ENCODE measurements around the gene TMEM86A. TPM values are rescaled to one million over a fixed set of nuclear protein-coding genes. Genes with fewer than 3 reads are reported as not detected.
A peak's percentile ranks its signal among the peaks of the same experiment; 100 is the strongest.

TMEM86A gene
- total RNA-seq, 1 donor from 2014 or later, result 4.5 TPM

DNA sequence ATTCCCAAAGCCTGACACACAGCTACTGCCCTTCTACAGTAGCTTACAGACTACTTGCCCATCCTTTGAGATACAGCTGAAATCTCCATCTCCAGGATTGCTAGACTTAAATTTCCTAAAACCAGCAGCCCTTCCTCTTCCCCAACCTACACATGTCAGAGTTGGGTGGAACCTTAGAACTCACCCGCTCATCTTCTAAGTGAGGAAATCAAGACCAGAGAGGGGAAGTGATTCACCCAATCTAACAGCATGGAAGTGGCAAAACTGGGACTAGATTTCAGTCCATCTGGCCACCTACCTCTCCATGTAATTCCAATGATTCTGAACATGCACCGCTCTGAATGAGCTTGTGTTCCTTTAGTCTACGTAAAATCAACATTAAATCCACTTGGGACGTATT lies 1.0 kb upstream of the TMEM86A start:
- no peak for ATAC-seq
- DNase-seq, result no peak
- intact Hi-C loops (cut with micrococcal nuclease), result no loop called here

GRCh38 chr11:18699269-18699596 lies 654 bp downstream of the TMEM86A start:
- intact Hi-C loops (cut with micrococcal nuclease), result no loop called here
- ATAC-seq (no peak), DNase-seq (no peak)

GRCh38 chr11:18699848-18700261 lies 1.3 kb downstream of the TMEM86A start:
- ATAC-seq, result peak; percentile 35
- peak; percentile 37 for DNase-seq
- intact Hi-C loops (cut with micrococcal nuclease), result no loop called here

DNA sequence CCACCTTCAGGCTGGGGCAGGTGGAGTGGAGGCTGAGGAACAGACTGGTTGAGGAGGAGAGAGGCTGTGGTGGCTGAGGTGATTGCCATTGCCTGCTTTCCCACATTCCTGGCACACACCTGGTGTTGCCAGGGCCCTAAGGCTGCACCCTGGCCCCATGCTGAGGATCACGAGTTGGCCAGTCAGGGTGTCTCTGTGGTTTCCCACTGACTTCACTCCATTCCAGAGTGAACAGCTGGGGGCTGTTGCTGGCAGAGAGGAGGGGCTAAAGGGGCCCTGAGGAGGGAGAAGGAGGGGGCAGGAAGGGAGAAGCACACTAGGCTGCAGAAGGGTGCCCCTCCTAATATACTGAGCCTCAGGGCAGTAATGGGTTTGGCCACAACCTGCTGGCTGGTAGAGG lies 1.8 kb downstream of the TMEM86A start:
- intact Hi-C loops (cut with micrococcal nuclease), result no loop called here
- DNase-seq (no peak), ATAC-seq (no peak)

GRCh38 chr11:18700872-18701271 lies 2.3 kb downstream of the TMEM86A start:
- intact Hi-C loops (cut with micrococcal nuclease), result no loop called here
- no peak for ATAC-seq
- DNase-seq, result no peak

DNA sequence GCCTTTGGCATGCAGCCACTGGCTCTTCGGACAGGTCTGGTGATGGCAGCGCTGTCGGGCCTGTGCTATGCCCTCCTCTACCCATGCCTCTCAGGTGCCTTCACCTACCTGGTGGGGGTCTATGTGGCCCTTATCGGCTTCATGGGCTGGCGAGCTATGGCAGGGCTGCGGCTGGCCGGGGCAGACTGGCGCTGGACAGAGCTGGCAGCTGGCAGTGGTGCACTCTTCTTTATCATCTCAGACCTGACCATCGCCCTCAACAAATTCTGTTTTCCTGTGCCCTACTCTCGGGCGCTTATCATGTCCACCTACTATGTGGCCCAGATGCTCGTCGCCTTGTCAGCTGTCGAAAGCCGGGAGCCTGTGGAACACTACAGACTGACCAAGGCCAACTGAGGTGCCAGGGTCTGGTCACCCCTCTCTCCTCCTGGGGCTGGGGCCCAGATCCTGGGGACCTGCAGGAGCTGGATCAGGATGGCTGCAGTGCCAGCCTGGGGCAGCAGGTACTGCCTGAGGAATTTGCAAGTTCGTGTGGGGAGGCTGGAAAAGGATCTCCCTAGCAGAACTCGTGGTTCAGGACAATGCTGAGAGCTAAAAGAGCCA lies 3.1 kb downstream of the TMEM86A start:
- DNase-seq (no peak), ATAC-seq (no peak)
- intact Hi-C loops (cut with micrococcal nuclease), result no loop called here

- DNase-seq, result peak; percentile 81
- intact Hi-C loops (cut with micrococcal nuclease), result no loop called here
Measured at GRCh38 chr11:18703001-18703763, 4.6 kb downstream of the TMEM86A start.

DNA sequence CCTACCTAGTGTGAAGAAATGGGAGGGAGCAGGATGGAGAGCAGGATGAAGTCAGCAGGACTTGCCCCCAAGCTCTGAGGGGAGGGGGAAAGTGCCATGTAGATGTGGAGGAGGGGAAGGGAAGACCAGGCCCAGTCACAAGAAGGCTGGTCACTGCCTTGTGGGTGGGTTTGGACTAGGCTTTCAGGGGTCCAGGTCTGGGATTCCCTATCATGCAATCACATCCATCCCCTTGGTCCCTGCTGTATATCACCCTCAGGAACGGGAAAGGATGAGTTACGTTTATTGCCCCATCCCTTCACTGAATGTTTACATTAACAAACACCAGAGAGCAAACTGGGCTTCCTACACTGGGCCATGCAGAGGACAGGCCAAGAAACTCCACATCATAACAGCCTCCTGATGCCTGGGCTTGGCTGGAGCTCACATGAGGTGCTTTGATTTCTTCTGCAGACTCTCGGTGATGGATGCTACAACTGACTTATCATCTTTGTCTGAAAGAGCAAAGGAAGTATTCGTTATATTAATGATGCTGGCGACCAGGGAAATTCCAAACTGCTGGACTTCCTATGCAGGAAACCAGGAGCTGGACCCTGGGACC lies 5.6 kb downstream of the TMEM86A start:
- DNase-seq (no peak), ATAC-seq (no peak)
- intact Hi-C loops (cut with micrococcal nuclease), result no loop called here

More at GRCh38 chr11:18703001-18703763, 4.6 kb downstream of the TMEM86A start:
- ATAC-seq, result peak; percentile 31

GRCh38 chr11:18704698-18705097 lies 6.1 kb downstream of the TMEM86A start:
- DNase-seq (peak; percentile 70), ATAC-seq (peak; percentile 74)
- intact Hi-C loops (cut with micrococcal nuclease), result no loop called here

DNA sequence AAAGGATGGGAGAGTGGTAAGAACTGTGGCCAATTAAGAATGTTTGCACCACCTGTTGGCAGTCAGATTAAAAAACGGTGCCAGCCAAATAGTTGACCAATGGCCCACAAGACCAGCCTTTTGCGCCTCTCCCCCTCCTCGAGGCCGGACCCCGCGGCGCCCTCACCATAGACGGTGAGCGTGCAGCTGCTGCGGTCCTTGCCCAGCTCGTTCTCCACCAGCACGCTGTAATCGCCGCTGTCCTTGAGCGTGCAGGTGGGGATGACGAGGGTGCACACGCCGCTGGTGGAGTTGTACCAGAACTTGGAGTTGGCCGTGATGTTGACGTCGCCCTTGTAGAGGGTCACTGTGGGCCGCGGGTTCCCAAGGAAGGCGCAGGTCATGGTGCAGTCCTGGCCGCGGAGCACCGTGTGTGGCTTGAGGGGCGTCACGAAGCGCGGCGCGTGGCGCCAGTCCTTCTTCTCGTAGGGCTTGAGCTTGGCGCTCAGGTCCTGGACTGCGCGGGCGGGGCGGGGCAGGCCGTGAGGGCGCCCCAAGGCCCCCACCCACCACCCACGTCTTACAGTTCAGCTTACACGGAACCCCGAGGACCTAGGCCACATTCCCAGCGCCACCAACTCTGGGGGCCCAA lies 7.2 kb downstream of the TMEM86A start:
- ATAC-seq, result peak; percentile 46
- intact Hi-C loops (cut with micrococcal nuclease), result no loop called here
- DNase-seq, result peak; percentile 61

DNA sequence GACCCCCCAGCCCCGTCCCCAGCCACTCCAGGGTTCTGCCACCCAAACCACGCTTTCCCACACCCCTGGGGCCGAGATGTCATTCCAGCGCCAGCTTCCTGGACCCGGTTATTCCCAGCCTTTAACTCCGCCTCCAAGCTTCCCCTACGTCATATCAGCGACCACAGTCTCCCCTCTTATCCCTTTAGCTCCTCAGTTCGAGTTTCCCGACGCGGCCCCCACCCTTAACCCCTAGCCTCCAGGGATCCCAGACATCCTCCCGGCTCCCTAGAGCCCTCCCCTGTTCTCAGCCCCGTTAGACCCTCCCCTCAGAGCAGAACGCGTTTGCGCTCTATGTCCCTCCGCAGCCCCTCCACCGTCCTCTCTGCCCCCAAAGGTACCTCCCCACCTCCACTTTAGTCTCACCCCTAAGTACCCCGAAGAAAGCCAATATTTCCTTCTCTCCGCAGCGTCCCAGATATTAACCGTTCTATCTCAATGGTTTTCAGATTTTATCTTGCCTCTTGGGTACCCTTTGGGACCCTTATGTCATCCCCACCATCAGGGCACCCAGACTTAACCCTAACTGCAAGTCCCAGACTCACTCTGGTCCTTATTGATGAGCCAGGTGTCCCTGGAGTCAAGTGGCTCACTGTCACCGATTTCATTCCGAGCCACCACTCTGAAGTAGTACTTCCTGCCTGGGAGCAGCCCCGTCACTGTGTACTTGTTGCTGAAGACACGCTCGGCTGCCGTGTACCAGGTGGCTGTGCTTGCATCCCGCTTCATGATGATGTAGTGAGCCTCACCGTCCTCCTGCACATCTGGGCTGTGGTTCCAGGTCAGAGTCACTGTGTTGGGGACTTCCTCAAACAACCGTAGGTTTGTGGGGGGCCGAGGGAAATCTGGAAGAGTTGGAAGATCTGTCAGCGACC lies 8.0 kb downstream of the TMEM86A start:
- DNase-seq (peak; percentile 67), ATAC-seq (peak; percentile 61)
- intact Hi-C loops (cut with micrococcal nuclease), result no loop called here

GRCh38 chr11:18707811-18708340 lies 9.3 kb downstream of the TMEM86A start:
- no peak for DNase-seq
- ATAC-seq, result no peak
- intact Hi-C loops (cut with micrococcal nuclease), result no loop called here

DNA sequence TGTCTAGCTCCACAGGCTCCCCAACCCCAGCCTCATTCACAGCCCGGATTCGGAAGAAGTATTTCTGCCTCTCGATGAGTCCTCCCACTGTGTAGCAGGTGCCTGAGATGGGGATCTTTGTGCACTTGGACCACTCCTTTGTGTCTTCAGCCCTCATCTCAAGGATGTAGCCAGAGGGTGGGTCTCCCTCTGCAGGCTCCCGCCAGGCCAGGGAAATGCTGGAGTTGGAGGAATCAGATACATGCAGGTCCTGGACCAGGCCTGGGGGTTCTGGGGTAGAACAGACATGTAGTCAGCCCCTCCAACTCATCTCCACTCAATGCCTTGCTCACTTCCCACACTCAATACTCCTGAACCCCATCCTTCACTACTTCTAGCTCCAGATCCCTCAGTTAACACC lies 10.8 kb downstream of the TMEM86A start:
- intact Hi-C loops (cut with micrococcal nuclease), result no loop called here
- ATAC-seq (no peak), DNase-seq (no peak)

- intact Hi-C loops (cut with micrococcal nuclease), result no loop called here
- no peak for ATAC-seq
- DNase-seq, result no peak
Measured at GRCh38 chr11:18710545-18710944, 12.0 kb downstream of the TMEM86A start.

GRCh38 chr11:18713646-18714442 lies 15.3 kb downstream of the TMEM86A start:
- DNase-seq, result no peak
- no peak for ATAC-seq
- intact Hi-C loops (cut with micrococcal nuclease), result no loop called here

- ATAC-seq (no peak), DNase-seq (no peak)
- intact Hi-C loops (cut with micrococcal nuclease), result no loop called here
Measured at GRCh38 chr11:18714443-18714780, 15.8 kb downstream of the TMEM86A start.

DNA sequence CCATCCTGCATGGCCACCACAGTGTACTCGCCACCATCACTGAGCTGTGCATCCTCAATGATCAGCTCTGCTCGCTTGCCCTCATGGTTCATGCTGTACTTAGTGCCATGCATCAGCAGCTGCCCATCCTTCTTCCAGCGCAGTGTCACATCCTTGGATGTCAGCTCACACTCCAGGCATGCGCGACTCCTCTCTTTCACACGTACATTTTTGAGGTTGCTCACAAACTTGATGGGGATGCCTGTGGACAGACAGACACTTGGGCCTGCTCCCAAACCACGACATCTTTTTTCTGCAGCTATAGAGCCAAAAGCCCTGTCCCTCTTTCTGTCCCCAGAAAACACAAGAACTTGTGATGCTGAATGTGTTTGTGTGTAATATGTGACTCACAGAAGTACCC lies 16.9 kb downstream of the TMEM86A start:
- ATAC-seq, result no peak
- intact Hi-C loops (cut with micrococcal nuclease), result no loop called here
- DNase-seq, result no peak

DNA sequence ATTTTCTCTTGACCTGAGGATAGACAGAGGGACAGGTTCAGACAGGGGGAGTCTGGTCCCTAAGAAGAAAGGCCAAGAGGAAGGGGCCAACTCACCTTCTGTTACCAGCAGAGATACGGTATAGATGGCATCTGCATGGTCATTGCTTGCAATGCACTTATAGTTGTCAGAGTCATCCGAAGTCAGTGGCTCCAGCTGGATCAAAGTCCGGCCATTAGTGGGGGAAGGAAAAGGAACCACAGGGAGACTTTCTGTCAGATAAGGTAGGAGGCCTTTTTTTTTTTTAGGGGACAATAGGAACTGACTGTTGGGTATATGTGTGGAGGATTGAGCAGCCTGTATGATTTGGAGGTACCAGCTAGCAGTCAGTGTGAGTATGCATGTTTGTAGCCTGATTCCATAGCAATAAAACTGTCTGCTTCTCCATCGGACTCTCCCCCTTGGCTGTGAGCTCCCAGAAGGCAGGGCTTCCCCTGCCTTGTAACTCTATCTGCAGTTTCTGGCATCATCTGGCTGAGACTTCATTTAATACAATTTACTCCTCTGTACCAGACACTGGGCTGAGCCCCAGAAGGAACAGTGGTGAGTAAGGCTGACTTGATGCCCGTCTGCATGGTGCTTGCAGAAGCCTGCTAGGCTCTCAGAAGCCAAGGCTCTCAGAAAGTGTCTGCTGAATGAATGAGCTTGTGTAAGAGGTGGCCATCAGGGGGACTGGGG lies 21.7 kb downstream of the TMEM86A start:
- intact Hi-C loops (cut with micrococcal nuclease), result no loop called here
- ATAC-seq, result no peak
- DNase-seq, result no peak
